HepG2 (cell line): ENCODE measurements around the gene TCFL5. TPM values are rescaled to one million over a fixed set of nuclear protein-coding genes. Genes with fewer than 3 reads are reported as not detected.

ENCODE experiments used
- ARHGAP35 ChIP-seq: sonication (generic); formaldehyde crosslinking; IDR thresholded peaks from 2 replicates; pipeline ENCODE4 v1.9.0; 2022; ENCODE audit warnings: mild to moderate bottlenecking, inconsistent platforms, moderate library complexity, missing genetic modification reagents, borderline replicate concordance
- ATF5 ChIP-seq: sonication (generic); formaldehyde crosslinking; IDR thresholded peaks from 2 replicates; pipeline ENCODE4 v1.4.0; 2020; ENCODE audit warnings: mild to moderate bottlenecking, low read depth, missing genetic modification reagents
- ATRX ChIP-seq: sonication (generic); formaldehyde crosslinking; IDR thresholded peaks from 2 replicates; pipeline ENCODE4 v1.4.0; 2020; ENCODE audit warnings: missing genetic modification reagents, borderline replicate concordance
- CC2D1A ChIP-seq: sonication (generic); formaldehyde crosslinking; IDR thresholded peaks from 2 replicates; pipeline ENCODE4 v1.8.1; 2023; ENCODE audit warnings: mild to moderate bottlenecking, missing genetic modification reagents
- ETV6 ChIP-seq: sonication (generic); formaldehyde crosslinking; conservative IDR thresholded peaks from 2 replicates; pipeline ENCODE4 v1.4.0; 2020; ENCODE audit warnings: missing genetic modification reagents
- HES4 ChIP-seq: sonication (generic); formaldehyde crosslinking; IDR thresholded peaks from 2 replicates; pipeline ENCODE4 v1.9.0; 2021; ENCODE audit warnings: mild to moderate bottlenecking, missing genetic modification reagents, borderline replicate concordance
- MBD4 ChIP-seq: IDR thresholded peaks from 2 replicates; pipeline ENCODE4 v1.6.1; 2012; ENCODE audit warnings: low read length, inconsistent platforms, borderline replicate concordance
- NFATC3 ChIP-seq: sonication (generic); formaldehyde crosslinking; IDR thresholded peaks from 2 replicates; pipeline ENCODE4 v1.5.1; 2020; ENCODE audit warnings: mild to moderate bottlenecking, missing genetic modification reagents
- RFXAP ChIP-seq: sonication (generic); formaldehyde crosslinking; IDR thresholded peaks from 2 replicates; pipeline ENCODE4 v1.4.0; 2020; ENCODE audit warnings: missing genetic modification reagents, borderline replicate concordance
- SOX6 ChIP-seq, 2 experiments: fragments of 450-650 bp in 1 of 2; sonication (generic) in 1 of 2; formaldehyde crosslinking in 1 of 2; IDR thresholded peaks; 2 replicates each; pipeline versions ENCODE4 v1.4.0 to v1.6.1; 2017 to 2020; ENCODE audit warnings: antibody characterized with exemption in 1 of 2, mild to moderate bottlenecking in 1 of 2, missing genetic modification reagents in 1 of 2
- XBP1 ChIP-seq: sonication (generic); formaldehyde crosslinking; IDR thresholded peaks from 2 replicates; pipeline ENCODE4 v1.5.0; 2020; ENCODE audit warnings: missing genetic modification reagents
- ZBTB21 ChIP-seq: sonication (generic); formaldehyde crosslinking; IDR thresholded peaks from 2 replicates; pipeline ENCODE4 v1.4.0; 2020; ENCODE audit warnings: missing genetic modification reagents
- ZNF230 ChIP-seq: sonication (generic); formaldehyde crosslinking; IDR thresholded peaks from 2 replicates; pipeline ENCODE4 v1.4.0; 2020; ENCODE audit warnings: mild to moderate bottlenecking, missing genetic modification reagents
- ZNF234 ChIP-seq: sonication (generic); formaldehyde crosslinking; conservative IDR thresholded peaks from 2 replicates; pipeline ENCODE4 v1.5.1; 2020; ENCODE audit warnings: mild to moderate bottlenecking, missing genetic modification reagents
- ZNF34 ChIP-seq: sonication (generic); formaldehyde crosslinking; IDR thresholded peaks from 2 replicates; pipeline ENCODE4 v1.4.0; 2020; ENCODE audit warnings: mild to moderate bottlenecking, missing genetic modification reagents, borderline replicate concordance
- ZNF512B ChIP-seq: sonication (generic); formaldehyde crosslinking; IDR thresholded peaks from 2 replicates; pipeline ENCODE4 v1.5.1; 2020; ENCODE audit warnings: missing genetic modification reagents, mild to moderate bottlenecking, borderline replicate concordance
- ZNF597 ChIP-seq: sonication (generic); formaldehyde crosslinking; IDR thresholded peaks from 2 replicates; pipeline ENCODE4 v1.5.0; 2020; ENCODE audit warnings: missing genetic modification reagents
- ZNF616 ChIP-seq: sonication (generic); formaldehyde crosslinking; IDR thresholded peaks from 2 replicates; pipeline ENCODE4 v1.5.0; 2020; ENCODE audit warnings: low read depth, mild to moderate bottlenecking, missing genetic modification reagents
- ZNF704 ChIP-seq: sonication (generic); formaldehyde crosslinking; IDR thresholded peaks from 2 replicates; pipeline ENCODE4 v1.8.1; 2023; ENCODE audit warnings: mild to moderate bottlenecking, inconsistent platforms, moderate library complexity, missing genetic modification reagents, borderline replicate concordance
- ZSCAN30 ChIP-seq: sonication (generic); formaldehyde crosslinking; IDR thresholded peaks from 2 replicates; pipeline ENCODE4 v1.5.0; 2020; ENCODE audit warnings: mild to moderate bottlenecking, missing genetic modification reagents
- polyA plus RNA-seq, 8 experiments: library from polyadenylated mRNA; depleted of rRNA in 3 of 8; stranded (reverse) in 7 of 8; unstranded in 1 of 8; fragments of >200 nt; fragmentation: Illumina TruSeq in 4 of 8; extraction: Trizol in 4 of 8; gene quantifications; 2 replicates each; pipeline versions ENCODE4 v1.2.1 to v1.2.3, GENCODE V29; 2011 to 2016; ENCODE audit warnings: low read depth in 4 of 8, missing spikeins in 1 of 8, mixed read lengths in 1 of 8; ENCODE audit not compliant: insufficient read depth in 1 of 8
- total RNA-seq, 5 experiments: library from RNA; depleted of rRNA; stranded (reverse); fragments of >200 nt; fragmentation: Illumina TruSeq; extraction: Trizol; gene quantifications; 2 replicates each; pipeline ENCODE4 v1.2.3, GENCODE V29; 2016; ENCODE audit warnings: low read depth in 1 of 5
- TF ChIP-seq, protein P1 (sequence below): sonication (generic); formaldehyde crosslinking; IDR thresholded peaks from 2 replicates; pipeline ENCODE4 v1.4.0; 2020; ENCODE audit warnings: missing genetic modification reagents
- TF ChIP-seq, protein P2 (sequence below): sonication (generic); formaldehyde crosslinking; IDR thresholded peaks from 2 replicates; pipeline ENCODE4 v1.4.0; 2020; ENCODE audit warnings: mild to moderate bottlenecking, missing genetic modification reagents

The TCFL5 gene
- total and polyA plus RNA-seq, 2 of the 13 experiments (the other 11 are each of a cell fraction or from before 2014, with no cell fraction given): 14.8 to 20.0 TPM

- no peak for TF ChIP-seq RFXAP (CRISPR knock-in tag)
- TF ChIP-seq, protein P1, sequence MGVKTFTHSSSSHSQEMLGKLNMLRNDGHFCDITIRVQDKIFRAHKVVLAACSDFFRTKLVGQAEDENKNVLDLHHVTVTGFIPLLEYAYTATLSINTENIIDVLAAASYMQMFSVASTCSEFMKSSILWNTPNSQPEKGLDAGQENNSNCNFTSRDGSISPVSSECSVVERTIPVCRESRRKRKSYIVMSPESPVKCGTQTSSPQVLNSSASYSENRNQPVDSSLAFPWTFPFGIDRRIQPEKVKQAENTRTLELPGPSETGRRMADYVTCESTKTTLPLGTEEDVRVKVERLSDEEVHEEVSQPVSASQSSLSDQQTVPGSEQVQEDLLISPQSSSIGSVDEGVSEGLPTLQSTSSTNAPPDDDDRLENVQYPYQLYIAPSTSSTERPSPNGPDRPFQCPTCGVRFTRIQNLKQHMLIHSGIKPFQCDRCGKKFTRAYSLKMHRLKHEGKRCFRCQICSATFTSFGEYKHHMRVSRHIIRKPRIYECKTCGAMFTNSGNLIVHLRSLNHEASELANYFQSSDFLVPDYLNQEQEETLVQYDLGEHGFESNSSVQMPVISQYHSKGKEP (CRISPR knock-in tag): no peak
- TF ChIP-seq ETV6: no peak
- TF ChIP-seq ATF5 (CRISPR knock-in tag): no peak
- no peak for TF ChIP-seq ZNF704 (CRISPR knock-in tag)
- TF ChIP-seq ZNF616: no peak
- peak; percentile 75; the same call in 1 of the 2 replicates for TF ChIP-seq ZBTB21 (CRISPR knock-in tag)
- no peak for TF ChIP-seq SOX6 (IDR thresholded peaks at IDR 0.05)
- peak; percentile 42; the same call in 1 of the 2 replicates for TF ChIP-seq SOX6 (CRISPR knock-in tag; IDR thresholded peaks at IDR 0.05)
- no peak for TF ChIP-seq ZNF234
- TF ChIP-seq NFATC3 (CRISPR knock-in tag): no peak
- TF ChIP-seq ZNF230 (CRISPR knock-in tag): 0 out of 2 replicates have a peak, but pooled peaks have one; percentile 36
- no peak for TF ChIP-seq ZSCAN30 (CRISPR knock-in tag)
- TF ChIP-seq CC2D1A (CRISPR knock-in tag): no peak
- no peak for TF ChIP-seq ATRX
- TF ChIP-seq, protein P2, sequence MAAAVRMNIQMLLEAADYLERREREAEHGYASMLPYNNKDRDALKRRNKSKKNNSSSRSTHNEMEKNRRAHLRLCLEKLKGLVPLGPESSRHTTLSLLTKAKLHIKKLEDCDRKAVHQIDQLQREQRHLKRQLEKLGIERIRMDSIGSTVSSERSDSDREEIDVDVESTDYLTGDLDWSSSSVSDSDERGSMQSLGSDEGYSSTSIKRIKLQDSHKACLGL: no peak
- no peak for TF ChIP-seq MBD4
- no peak for TF ChIP-seq ZNF597
- TF ChIP-seq XBP1 (CRISPR knock-in tag): 0 out of 2 replicates have a peak, but pooled peaks have one; percentile 11
- TF ChIP-seq ZNF512B: no peak
- no peak for TF ChIP-seq ZNF34 (CRISPR knock-in tag)
- TF ChIP-seq HES4: no peak
- TF ChIP-seq ARHGAP35: no peak
Measured at GRCh38 chr20:62872184-62872847, 10.7 kb upstream of the TCFL5 start (continued).
